H9 (cell line): ENCODE data around the gene MAP1S. TPM values are rescaled to one million over a fixed set of nuclear protein-coding genes. Genes with fewer than 3 reads are reported as not detected.

Source experiments
- DNase-seq: peaks from one replicate; pipeline ENCODE4 v3.0.0-alpha.2; 2017
- H2AFZ ChIP-seq: one replicate; pipeline ENCODE4 v1.6.1; 2013; ENCODE audit warnings: mild to moderate bottlenecking, low read length, control low read depth, moderate library complexity
- H2AK5ac ChIP-seq: 2 replicates; pipeline ENCODE4 v1.6.1; 2013; ENCODE audit warnings: low read length, control low read depth, mixed read lengths; ENCODE audit not compliant: insufficient read length
- H2BK120ac ChIP-seq: one replicate; pipeline ENCODE4 v1.6.1; 2013; ENCODE audit warnings: low read depth, mild to moderate bottlenecking, low read length, control low read depth, inconsistent platforms; ENCODE audit not compliant: poor library complexity, severe bottlenecking
- H2BK12ac ChIP-seq: 2 replicates; pipeline ENCODE4 v1.6.1; 2013; ENCODE audit warnings: low read length, control low read depth, mixed read lengths, low read depth; ENCODE audit not compliant: insufficient read length
- H2BK15ac ChIP-seq: 2 replicates; pipeline ENCODE4 v1.6.1; 2013; ENCODE audit warnings: low read depth, low read length, control low read depth
- H2BK20ac ChIP-seq: one replicate; pipeline ENCODE4 v1.6.1; 2013; ENCODE audit warnings: low read depth, mild to moderate bottlenecking, low read length, control low read depth, inconsistent platforms; ENCODE audit not compliant: poor library complexity, severe bottlenecking
- H2BK5ac ChIP-seq: 2 replicates; pipeline ENCODE4 v1.6.1; 2013; ENCODE audit warnings: low read length, control low read depth, mixed read lengths; ENCODE audit not compliant: insufficient read length
- H3K14ac ChIP-seq: 2 replicates; pipeline ENCODE4 v1.6.1; 2013; ENCODE audit warnings: low read length, control low read depth; ENCODE audit not compliant: insufficient read depth
- H3K18ac ChIP-seq: 2 replicates; pipeline ENCODE4 v1.6.1; 2013; ENCODE audit warnings: low read depth, mild to moderate bottlenecking, mixed read lengths, low read length, control low read depth; ENCODE audit not compliant: insufficient read length
- H3K23ac ChIP-seq: 2 replicates; pipeline ENCODE4 v1.6.1; 2013; ENCODE audit warnings: low read length, control low read depth, mixed read lengths, low read depth; ENCODE audit not compliant: insufficient read length
- H3K23me2 ChIP-seq: 2 replicates; pipeline ENCODE4 v1.6.1; 2013; ENCODE audit warnings: low read depth, mild to moderate bottlenecking, mixed read lengths, low read length, control low read depth; ENCODE audit not compliant: insufficient read length, poor library complexity, severe bottlenecking
- H3K27ac ChIP-seq: 2 replicates; pipeline ENCODE4 v1.5.1; 2013; ENCODE audit warnings: low read length, control low read depth, mixed read lengths, low read depth; ENCODE audit not compliant: insufficient read length
- H3K27me3 ChIP-seq: 2 replicates; pipeline ENCODE4 v1.6.1; 2013; ENCODE audit warnings: low read length, control low read depth, inconsistent platforms; ENCODE audit not compliant: insufficient read depth
- H3K4ac ChIP-seq: 2 replicates; pipeline ENCODE4 v1.6.1; 2013; ENCODE audit warnings: low read depth, mild to moderate bottlenecking, control low read depth, inconsistent platforms, low read length, moderate library complexity
- H3K4me1 ChIP-seq: 2 replicates; pipeline ENCODE4 v1.6.1; 2013; ENCODE audit warnings: low read length, control low read depth, inconsistent platforms; ENCODE audit not compliant: insufficient read depth
- H3K4me2 ChIP-seq: 2 replicates; pipeline ENCODE4 v1.6.1; 2013; ENCODE audit warnings: low read length, control low read depth, mixed read lengths; ENCODE audit not compliant: insufficient read length, insufficient read depth
- H3K56ac ChIP-seq: 2 replicates; pipeline ENCODE4 v1.6.1; 2013; ENCODE audit warnings: low read depth, mild to moderate bottlenecking, mixed read lengths, low read length, control low read depth; ENCODE audit not compliant: insufficient read length
- H3K79me1 ChIP-seq: 2 replicates; pipeline ENCODE4 v1.6.1; 2013; ENCODE audit warnings: low read depth, mild to moderate bottlenecking, moderate library complexity, low read length, control low read depth, inconsistent platforms; ENCODE audit not compliant: insufficient read depth, poor library complexity, severe bottlenecking
- H3K79me2 ChIP-seq: 2 replicates; pipeline ENCODE4 v1.6.1; 2013; ENCODE audit warnings: low read length, control low read depth, inconsistent platforms; ENCODE audit not compliant: insufficient read depth
- H3K9ac ChIP-seq: 2 replicates; pipeline ENCODE4 v1.6.1; 2013; ENCODE audit warnings: low read length, control low read depth, mixed read lengths; ENCODE audit not compliant: insufficient read length; ENCODE audit errors: extremely low read depth
- H3K9me3 ChIP-seq: one replicate; pipeline ENCODE4 v1.6.1; 2013; ENCODE audit warnings: low read depth, low read length, inconsistent platforms; ENCODE audit not compliant: control insufficient read depth
- H3T11ph ChIP-seq: one replicate; pipeline ENCODE4 v1.6.1; 2013; ENCODE audit warnings: mild to moderate bottlenecking, low read length, control low read depth, inconsistent platforms
- H4K20me1 ChIP-seq: one replicate; pipeline ENCODE4 v1.6.1; 2013; ENCODE audit not compliant: control insufficient read depth, insufficient read length, insufficient read depth
- H4K5ac ChIP-seq: 2 replicates; pipeline ENCODE4 v1.6.1; 2013; ENCODE audit warnings: low read depth, mild to moderate bottlenecking, mixed read lengths, low read length, control low read depth; ENCODE audit not compliant: insufficient read length
- H4K8ac ChIP-seq: replicated peaks from 2 replicates; pipeline ENCODE4 v1.6.1; 2013; ENCODE audit warnings: low read length, control low read depth, mixed read lengths, low read depth; ENCODE audit not compliant: insufficient read length
- H4K91ac ChIP-seq: 2 replicates; pipeline ENCODE4 v1.6.1; 2013; ENCODE audit warnings: low read depth, mild to moderate bottlenecking, moderate library complexity, mixed read lengths, low read length, control low read depth; ENCODE audit not compliant: insufficient read length
- H3K27ac Mint-ChIP-seq, 3 experiments: 2 replicates in 2 of 3; 3 replicates in 1 of 3; pipeline ENCODE4 v1.8.0; 2020 to 2021; ENCODE audit warnings: mixed read lengths in 3 of 3, mild to moderate bottlenecking in 1 of 3, moderate library complexity in 1 of 3
- H3K27me3 Mint-ChIP-seq: 2 replicates; pipeline ENCODE4 v1.8.0; 2021; ENCODE audit warnings: low read depth, mild to moderate bottlenecking, moderate library complexity, mixed read lengths
- H3K36me3 Mint-ChIP-seq, 3 experiments: 2 replicates in 2 of 3; 3 replicates in 1 of 3; pipeline ENCODE4 v1.8.0; 2020 to 2021; ENCODE audit warnings: low read depth in 3 of 3, mixed read lengths in 3 of 3; ENCODE audit not compliant: insufficient read depth in 1 of 3
- H3K4me1 Mint-ChIP-seq, 2 experiments: 2 replicates each; pipeline ENCODE4 v1.8.0; 2020; ENCODE audit warnings: mixed read lengths in 2 of 2
- H3K4me3 Mint-ChIP-seq, 2 experiments: 2 replicates in 1 of 2; 3 replicates in 1 of 2; pipeline ENCODE4 v1.8.0; 2020 to 2021; ENCODE audit warnings: mild to moderate bottlenecking in 2 of 2, mixed read lengths in 2 of 2, moderate library complexity in 1 of 2
- H3K9me3 Mint-ChIP-seq, 2 experiments: 2 replicates in 1 of 2; 3 replicates in 1 of 2; pipeline ENCODE4 v1.8.0; 2020; ENCODE audit warnings: mild to moderate bottlenecking in 2 of 2, mixed read lengths in 2 of 2, moderate library complexity in 1 of 2
- WGBS: extraction: QIAGEN DNeasy Blood & Tissue Kit; methylation state at CpG from one replicate; pipeline ENCODE4 v1.1.7; 2013; ENCODE audit warnings: missing lambda C conversion rate, low lambda C conversion rate, mixed read lengths; ENCODE audit not compliant: insufficient read length; ENCODE audit errors: extremely low coverage; 5-methylcytosine and 5-hydroxymethylcytosine counted together
- total RNA-seq: library from RNA; stranded (reverse); gene quantifications from 2 replicates; pipeline ENCODE4 v1.2.1, GENCODE V29; 2021
- TF ChIP-seq, protein P1 (sequence below): fragments of 200-600 bp; sonication (generic); conservative IDR thresholded peaks from 3 replicates; pipeline ENCODE4 v1.8.0; 2021; ENCODE audit warnings: antibody characterized with exemption, mild to moderate bottlenecking

Gene MAP1S
- total RNA-seq, 1 experiment from 2014 or later, result 160 TPM

DNA sequence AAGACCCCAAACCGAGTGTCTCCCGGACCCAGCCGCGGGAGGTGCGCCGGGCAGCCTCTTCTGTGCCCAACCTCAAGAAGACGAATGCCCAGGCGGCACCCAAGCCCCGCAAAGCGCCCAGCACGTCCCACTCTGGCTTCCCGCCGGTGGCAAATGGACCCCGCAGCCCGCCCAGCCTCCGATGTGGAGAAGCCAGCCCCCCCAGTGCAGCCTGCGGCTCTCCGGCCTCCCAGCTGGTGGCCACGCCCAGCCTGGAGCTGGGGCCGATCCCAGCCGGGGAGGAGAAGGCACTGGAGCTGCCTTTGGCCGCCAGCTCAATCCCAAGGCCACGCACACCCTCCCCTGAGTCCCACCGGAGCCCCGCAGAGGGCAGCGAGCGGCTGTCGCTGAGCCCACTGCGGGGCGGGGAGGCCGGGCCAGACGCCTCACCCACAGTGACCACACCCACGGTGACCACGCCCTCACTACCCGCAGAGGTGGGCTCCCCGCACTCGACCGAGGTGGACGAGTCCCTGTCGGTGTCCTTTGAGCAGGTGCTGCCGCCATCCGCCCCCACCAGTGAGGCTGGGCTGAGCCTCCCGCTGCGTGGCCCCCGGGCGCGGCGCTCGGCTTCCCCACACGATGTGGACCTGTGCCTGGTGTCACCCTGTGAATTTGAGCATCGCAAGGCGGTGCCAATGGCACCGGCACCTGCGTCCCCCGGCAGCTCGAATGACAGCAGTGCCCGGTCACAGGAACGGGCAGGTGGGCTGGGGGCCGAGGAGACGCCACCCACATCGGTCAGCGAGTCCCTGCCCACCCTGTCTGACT, 7.9 kb downstream of the MAP1S start:
- Histone ChIP-seq H4K91ac (no peak overlapping the region), H4K20me1 (peaks cover 2% of the 10 kb centered on the region), H3K4ac (no peak overlapping the region), H2AK5ac (no peak overlapping the region), H3K14ac (no peak overlapping the region), H3K27ac (no peak overlapping the region), H3K18ac (no peak overlapping the region), H2BK12ac (no peak overlapping the region), H3K4me2 (no peak overlapping the region), H3K79me2 (no peaks in the 10 kb centered on the region), H3K23ac (no peak overlapping the region), H3K9me3 (no peaks in the 10 kb centered on the region), H4K5ac (no peak overlapping the region), H3K4me1 (no peaks in the 10 kb centered on the region), H3K27me3 (no peaks in the 10 kb centered on the region), H2BK5ac (no peak overlapping the region), H2BK20ac (no peak overlapping the region), H4K8ac (no peak overlapping the region), H2BK15ac (no peak overlapping the region), H3K56ac (no peak overlapping the region), H3K79me1 (no peaks in the 10 kb centered on the region), H3T11ph (no peak overlapping the region), H2BK120ac (no peak overlapping the region), H2AFZ (no peak overlapping the region), H3K9ac (no peak overlapping the region), H3K23me2 (no peaks in the 10 kb centered on the region)
- no peaks in the 10 kb centered on the region for H3K9me3 Mint-ChIP-seq
- H3K36me3 Mint-ChIP-seq, result peaks cover 38 to 65% (median 65%) of the 10 kb centered on the region in 3 experiments
- TF ChIP-seq, protein P1, sequence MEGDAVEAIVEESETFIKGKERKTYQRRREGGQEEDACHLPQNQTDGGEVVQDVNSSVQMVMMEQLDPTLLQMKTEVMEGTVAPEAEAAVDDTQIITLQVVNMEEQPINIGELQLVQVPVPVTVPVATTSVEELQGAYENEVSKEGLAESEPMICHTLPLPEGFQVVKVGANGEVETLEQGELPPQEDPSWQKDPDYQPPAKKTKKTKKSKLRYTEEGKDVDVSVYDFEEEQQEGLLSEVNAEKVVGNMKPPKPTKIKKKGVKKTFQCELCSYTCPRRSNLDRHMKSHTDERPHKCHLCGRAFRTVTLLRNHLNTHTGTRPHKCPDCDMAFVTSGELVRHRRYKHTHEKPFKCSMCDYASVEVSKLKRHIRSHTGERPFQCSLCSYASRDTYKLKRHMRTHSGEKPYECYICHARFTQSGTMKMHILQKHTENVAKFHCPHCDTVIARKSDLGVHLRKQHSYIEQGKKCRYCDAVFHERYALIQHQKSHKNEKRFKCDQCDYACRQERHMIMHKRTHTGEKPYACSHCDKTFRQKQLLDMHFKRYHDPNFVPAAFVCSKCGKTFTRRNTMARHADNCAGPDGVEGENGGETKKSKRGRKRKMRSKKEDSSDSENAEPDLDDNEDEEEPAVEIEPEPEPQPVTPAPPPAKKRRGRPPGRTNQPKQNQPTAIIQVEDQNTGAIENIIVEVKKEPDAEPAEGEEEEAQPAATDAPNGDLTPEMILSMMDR, result no peak
- DNase-seq, result no peak
- no CpG with 5 or more reads among the region's 62 CpGs for WGBS
- no peaks in the 10 kb centered on the region for H3K27me3 Mint-ChIP-seq
- H3K27ac Mint-ChIP-seq, result no peak overlapping the region
- peaks cover 0 to 2% of the 10 kb centered on the region in 2 experiments; a peak in 2 of 4 replicates for H3K4me1 Mint-ChIP-seq
- no peak overlapping the region for H3K4me3 Mint-ChIP-seq
